Thyroid gland (tissue), 4 donors: ENCODE measurements around the gene RPS6KA4.

Source experiments
- POLR2A ChIP-seq, 2 donors: fragments of 450-650 bp; IDR thresholded peaks; one replicate each; pipeline ENCODE4 v1.6.1; 2017; ENCODE audit warnings: antibody characterized with exemption in 2 of 2, mild to moderate bottlenecking in 2 of 2, moderate library complexity in 1 of 2
- TF ChIP-seq, protein P1 (sequence below), 6 experiments: fragments of 200-600 bp in 3 of 6; fragments of 450-650 bp in 3 of 6; sonication (generic) in 3 of 6; IDR thresholded peaks; one replicate each; pipeline ENCODE4 v1.5.1; 2016 to 2019; ENCODE audit warnings: antibody characterized with exemption in 6 of 6, mild to moderate bottlenecking in 2 of 6, inconsistent platforms in 1 of 6, moderate library complexity in 1 of 6

DNA sequence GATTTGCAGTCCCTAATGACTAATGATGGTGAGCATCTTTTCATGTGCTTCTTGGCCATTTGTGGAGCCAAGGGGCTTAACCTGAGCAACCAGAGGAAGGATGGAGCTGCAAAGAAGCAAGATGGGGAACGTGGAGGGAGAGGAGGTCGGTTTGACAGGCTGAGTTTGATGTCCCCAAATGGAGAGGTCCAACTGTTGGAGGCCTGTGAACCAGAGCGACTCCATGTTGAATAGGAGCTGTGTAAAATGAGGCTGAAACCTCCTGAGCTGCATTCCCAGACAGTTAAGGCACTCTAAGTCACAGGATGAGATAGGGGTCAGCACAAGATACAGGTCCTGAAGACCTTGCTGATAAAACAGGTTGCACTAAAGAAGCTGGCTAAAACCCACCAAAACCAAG lies 54.5 kb downstream of the RPS6KA4 start:
- TF ChIP-seq, protein P1, sequence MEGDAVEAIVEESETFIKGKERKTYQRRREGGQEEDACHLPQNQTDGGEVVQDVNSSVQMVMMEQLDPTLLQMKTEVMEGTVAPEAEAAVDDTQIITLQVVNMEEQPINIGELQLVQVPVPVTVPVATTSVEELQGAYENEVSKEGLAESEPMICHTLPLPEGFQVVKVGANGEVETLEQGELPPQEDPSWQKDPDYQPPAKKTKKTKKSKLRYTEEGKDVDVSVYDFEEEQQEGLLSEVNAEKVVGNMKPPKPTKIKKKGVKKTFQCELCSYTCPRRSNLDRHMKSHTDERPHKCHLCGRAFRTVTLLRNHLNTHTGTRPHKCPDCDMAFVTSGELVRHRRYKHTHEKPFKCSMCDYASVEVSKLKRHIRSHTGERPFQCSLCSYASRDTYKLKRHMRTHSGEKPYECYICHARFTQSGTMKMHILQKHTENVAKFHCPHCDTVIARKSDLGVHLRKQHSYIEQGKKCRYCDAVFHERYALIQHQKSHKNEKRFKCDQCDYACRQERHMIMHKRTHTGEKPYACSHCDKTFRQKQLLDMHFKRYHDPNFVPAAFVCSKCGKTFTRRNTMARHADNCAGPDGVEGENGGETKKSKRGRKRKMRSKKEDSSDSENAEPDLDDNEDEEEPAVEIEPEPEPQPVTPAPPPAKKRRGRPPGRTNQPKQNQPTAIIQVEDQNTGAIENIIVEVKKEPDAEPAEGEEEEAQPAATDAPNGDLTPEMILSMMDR (IDR thresholded peaks at IDR 0.05): no peak
- TF ChIP-seq POLR2A (IDR thresholded peaks at IDR 0.05): no peak
